Fibroblast of upper back skin (primary cell): Measurements from ENCODE around the gene F8.
A peak's percentile ranks its signal among the peaks of the same experiment; 100 is the strongest.
"Not testable (repeated sequence)": the region's sequence is repeated elsewhere in the genome, so short reads cannot be mapped to it uniquely, and the experiment has no call there.

ENCODE experiments used
- DNase-seq: peaks from one replicate; pipeline ENCODE4 v3.0.0-alpha.2; 2013

The F8 gene

GRCh38 chrX:154855256-154855655 is 167.3 kb downstream of the F8 start:
- DNase-seq, result no peak

- DNase-seq, result no peak
Measured at GRCh38 chrX:154850957-154851611, 171.4 kb downstream of the F8 start.

GRCh38 chrX:154840856-154841255 is 181.7 kb downstream of the F8 start:
- peak; percentile 71 for DNase-seq

- DNase-seq, result no peak
Measured at GRCh38 chrX:154836163-154836562, 186.4 kb downstream of the F8 start.

GRCh38 chrX:154834562-154834961 is 188.0 kb downstream of the F8 start, which contains the start of gene SMIM9:
SMIM9 (minus strand) TSS chrX:154834662; CDS start chrX:154830856, 3,806 bp downstream.
- DNase-seq, result no peak

GRCh38 chrX:154833746-154834274 is 188.7 kb downstream of the F8 start:
- no peak for DNase-seq

GRCh38 chrX:154829926-154830442 is 192.5 kb downstream of the F8 start:
- no peak for DNase-seq

- no peak for DNase-seq
Measured at GRCh38 chrX:154829134-154829533, 193.4 kb downstream of the F8 start.

GRCh38 chrX:154828016-154828408 is 194.5 kb downstream of the F8 start:
- DNase-seq, result no peak

GRCh38 chrX:154827194-154828015 is 195.1 kb downstream of the F8 start:
- no peak for DNase-seq

- DNase-seq, result not testable (repeated sequence)
Measured at GRCh38 chrX:154825586-154825985, 196.9 kb downstream of the F8 start.

- no peak for DNase-seq
Measured at GRCh38 chrX:154824638-154825037, 197.9 kb downstream of the F8 start.

GRCh38 chrX:154822029-154822428 is 200.5 kb downstream of the F8 start:
- no peak for DNase-seq

GRCh38 chrX:154821523-154821922 is 201.0 kb downstream of the F8 start:
- DNase-seq, result no peak

GRCh38 chrX:154819771-154820341 is 202.7 kb downstream of the F8 start:
- no peak for DNase-seq

GRCh38 chrX:154818916-154819770 is 203.4 kb downstream of the F8 start:
- no peak for DNase-seq

GRCh38 chrX:154817048-154817618 is 205.4 kb downstream of the F8 start:
- DNase-seq, result not testable (repeated sequence)

GRCh38 chrX:154816326-154816898 is 206.1 kb downstream of the F8 start:
- not testable (repeated sequence) for DNase-seq

- no peak for DNase-seq
Measured at GRCh38 chrX:154815274-154815818, 207.2 kb downstream of the F8 start.

- no peak for DNase-seq
Measured at GRCh38 chrX:154813801-154814200, 208.7 kb downstream of the F8 start.

GRCh38 chrX:154812341-154813101 is 210.0 kb downstream of the F8 start:
- DNase-seq, result no peak
